GM23248 (cell line): ENCODE results near the gene ADGRL3. TPM values are rescaled to one million over a fixed set of nuclear protein-coding genes. Genes with fewer than 3 reads are reported as not detected.

ENCODE experiments used
- DNase-seq: peaks from one replicate; pipeline ENCODE4 v3.0.0-alpha.2; 2015
- H2AFZ ChIP-seq: fragments of 200-600 bp; sonication (generic); 2 replicates; pipeline ENCODE4 v1.6.1; 2016; ENCODE audit warnings: antibody characterized with exemption
- H3F3A ChIP-seq: fragments of 200-600 bp; sonication (generic); 2 replicates; pipeline ENCODE4 v1.6.1; 2016; ENCODE audit warnings: mild to moderate bottlenecking, antibody characterized with exemption, mixed run types; ENCODE audit not compliant: insufficient read depth
- H3K27ac ChIP-seq: fragments of 200-600 bp; sonication (generic); 2 replicates; pipeline ENCODE4 v1.5.1; 2016; ENCODE audit warnings: mild to moderate bottlenecking
- H3K27me3 ChIP-seq: fragments of 200-600 bp; sonication (generic); replicated peaks from 2 replicates; pipeline ENCODE4 v1.6.1; 2016; ENCODE audit warnings: mild to moderate bottlenecking; ENCODE audit not compliant: insufficient read depth
- H3K36me3 ChIP-seq: fragments of 200-600 bp; sonication (generic); 2 replicates; pipeline ENCODE4 v1.6.1; 2016; ENCODE audit warnings: low read depth, mild to moderate bottlenecking
- H3K4me1 ChIP-seq: fragments of 200-600 bp; sonication (generic); 2 replicates; pipeline ENCODE4 v1.6.1; 2016; ENCODE audit warnings: mild to moderate bottlenecking; ENCODE audit not compliant: insufficient read depth
- H3K4me2 ChIP-seq: fragments of 200-600 bp; sonication (generic); one replicate; pipeline ENCODE4 v1.6.1; 2016; ENCODE audit warnings: mild to moderate bottlenecking; ENCODE audit not compliant: unreplicated experiment
- H3K4me3 ChIP-seq: fragments of 200-600 bp; sonication (generic); 2 replicates; pipeline ENCODE4 v1.5.1; 2016; ENCODE audit warnings: mild to moderate bottlenecking
- H3K79me2 ChIP-seq: fragments of 200-600 bp; sonication (generic); 2 replicates; pipeline ENCODE4 v1.6.1; 2016; ENCODE audit warnings: mild to moderate bottlenecking; ENCODE audit not compliant: insufficient read depth
- H3K9ac ChIP-seq: fragments of 200-600 bp; sonication (generic); 2 replicates; pipeline ENCODE4 v1.6.1; 2016; ENCODE audit warnings: mild to moderate bottlenecking
- H3K9me2 ChIP-seq: fragments of 200-600 bp; sonication (generic); 2 replicates; pipeline ENCODE4 v1.6.1; 2016; ENCODE audit warnings: mixed run types, mild to moderate bottlenecking, moderate library complexity; ENCODE audit not compliant: insufficient read depth
- H3K9me3 ChIP-seq: fragments of 200-600 bp; sonication (generic); one replicate; pipeline ENCODE4 v1.6.1; 2017; ENCODE audit warnings: low read depth
- H4K20me1 ChIP-seq: fragments of 200-600 bp; sonication (generic); 2 replicates; pipeline ENCODE4 v1.6.0; 2016; ENCODE audit not compliant: insufficient read depth
- EZH2 ChIP-seq: fragments of 200-600 bp; sonication (generic); IDR thresholded peaks from 2 replicates; pipeline ENCODE4 v1.6.1; 2018; ENCODE audit warnings: antibody characterized with exemption, mild to moderate bottlenecking; ENCODE audit not compliant: insufficient read depth, poor library complexity, severe bottlenecking
- EZH2phosphoT487 ChIP-seq: fragments of 200-600 bp; sonication (generic); IDR thresholded peaks from 2 replicates; pipeline ENCODE4 v1.6.1; 2018; ENCODE audit warnings: antibody characterized with exemption, moderate library complexity, mild to moderate bottlenecking, low read depth; ENCODE audit not compliant: insufficient read depth
- WGBS, 2 experiments: methylation state at CpG; one replicate each; pipeline ENCODE4 v1.1.6; 2015 to 2017; ENCODE audit warnings: low lambda C conversion rate in 2 of 2, low coverage in 1 of 2; ENCODE audit errors: missing lambda C conversion rate in 2 of 2; 5-methylcytosine and 5-hydroxymethylcytosine counted together
- in situ Hi-C: fragments of 300-500 bp; cut with MboI; formaldehyde crosslinking; loops from 2 replicates; pipeline ENCODE4 v1.15.0; 2020
- polyA plus RNA-seq: library from polyadenylated mRNA; unstranded; fragments of >200 nt; fragmentation: Nextera tagmentation; extraction: Ambion mirVana; gene quantifications from 2 replicates; pipeline ENCODE4 v1.2.1, GENCODE V29; 2016
- total RNA-seq: library from RNA; depleted of rRNA; stranded (reverse); fragments of >200 nt; shearing (Covaris generic); gene quantifications from 2 replicates; pipeline ENCODE4 v1.2.3, GENCODE V29; 2014

Gene ADGRL3
- total and polyA plus RNA-seq, 2 experiments from 2014 or later: not detected

GRCh38 chr4:61911313-61911756 lies 711.2 kb downstream of the ADGRL3 start:
- TF ChIP-seq EZH2phosphoT487: no peak
- no peak for TF ChIP-seq EZH2
- no peak overlapping the region for H3K4me2 ChIP-seq
- H2AFZ ChIP-seq: no peak overlapping the region
- H3F3A ChIP-seq: no peaks in the 10 kb centered on the region
- no peak overlapping the region for H3K27ac ChIP-seq
- H3K79me2 ChIP-seq: no peaks in the 10 kb centered on the region
- no peaks in the 10 kb centered on the region for H3K27me3 ChIP-seq
- no peak overlapping the region for H3K4me3 ChIP-seq
- H3K9me3 ChIP-seq: no peaks in the 10 kb centered on the region
- 0 to 11% methylated on average over 2 of the region's 2 CpGs for WGBS, 2 experiments
- no peak overlapping the region for H3K9ac ChIP-seq
- H3K9me2 ChIP-seq: no peaks in the 10 kb centered on the region
- in situ Hi-C loops: no loop called here
- no peak for DNase-seq
- H3K36me3 ChIP-seq: no peaks in the 10 kb centered on the region
- no peaks in the 10 kb centered on the region for H4K20me1 ChIP-seq
- H3K4me1 ChIP-seq: no peaks in the 10 kb centered on the region

GRCh38 chr4:61913619-61914018 lies 713.5 kb downstream of the ADGRL3 start:
- no peaks in the 10 kb centered on the region for H3K79me2 ChIP-seq
- H3K4me2 ChIP-seq: no peak overlapping the region
- H3K4me1 ChIP-seq: no peaks in the 10 kb centered on the region
- WGBS, 2 experiments: 53 to 55% methylated on average over 2 of the region's 2 CpGs
- H3K27me3 ChIP-seq: no peaks in the 10 kb centered on the region
- H3F3A ChIP-seq: no peaks in the 10 kb centered on the region
- no peak overlapping the region for H2AFZ ChIP-seq
- no peak for DNase-seq
- in situ Hi-C loops: no loop called here
- no peaks in the 10 kb centered on the region for H3K9me2 ChIP-seq
- H3K27ac ChIP-seq: no peak overlapping the region
- no peak for TF ChIP-seq EZH2phosphoT487
- TF ChIP-seq EZH2: no peak
- H3K9me3 ChIP-seq: no peaks in the 10 kb centered on the region
- no peak overlapping the region for H3K4me3 ChIP-seq
- no peak overlapping the region for H3K9ac ChIP-seq
- no peaks in the 10 kb centered on the region for H4K20me1 ChIP-seq
- H3K36me3 ChIP-seq: no peaks in the 10 kb centered on the region

GRCh38 chr4:61915501-61915900 lies 715.4 kb downstream of the ADGRL3 start:
- H3K36me3 ChIP-seq: no peaks in the 10 kb centered on the region
- no peak overlapping the region for H3K4me3 ChIP-seq
- DNase-seq: no peak
- H3K9me2 ChIP-seq: no peaks in the 10 kb centered on the region
- no peaks in the 10 kb centered on the region for H3K4me1 ChIP-seq
- H3K9ac ChIP-seq: no peak overlapping the region
- H3K9me3 ChIP-seq: no peaks in the 10 kb centered on the region
- 0 to 6% methylated on average over 1 of the region's 1 CpG for WGBS, 2 experiments
- H3K4me2 ChIP-seq: no peak overlapping the region
- TF ChIP-seq EZH2phosphoT487 (no peak), EZH2 (no peak)
- no peaks in the 10 kb centered on the region for H3F3A ChIP-seq
- no peak overlapping the region for H3K27ac ChIP-seq
- no peaks in the 10 kb centered on the region for H3K27me3 ChIP-seq
- H2AFZ ChIP-seq: no peak overlapping the region
- no peaks in the 10 kb centered on the region for H4K20me1 ChIP-seq
- in situ Hi-C loops: no loop called here
- H3K79me2 ChIP-seq: no peaks in the 10 kb centered on the region

GRCh38 chr4:61918507-61918906 lies 718.4 kb downstream of the ADGRL3 start:
- no peaks in the 10 kb centered on the region for H3F3A ChIP-seq
- H3K27ac ChIP-seq: no peak overlapping the region
- in situ Hi-C loops: no loop called here
- no peak for TF ChIP-seq EZH2
- TF ChIP-seq EZH2phosphoT487: no peak
- no peaks in the 10 kb centered on the region for H3K36me3 ChIP-seq
- H3K9me2 ChIP-seq: no peaks in the 10 kb centered on the region
- no peak overlapping the region for H2AFZ ChIP-seq
- H3K4me1 ChIP-seq: no peaks in the 10 kb centered on the region
- H3K79me2 ChIP-seq: no peaks in the 10 kb centered on the region
- no peak overlapping the region for H3K4me3 ChIP-seq
- no peaks in the 10 kb centered on the region for H4K20me1 ChIP-seq
- no peak overlapping the region for H3K9ac ChIP-seq
- H3K27me3 ChIP-seq: no peaks in the 10 kb centered on the region
- H3K4me2 ChIP-seq: no peak overlapping the region
- no peaks in the 10 kb centered on the region for H3K9me3 ChIP-seq
- DNase-seq: no peak

- Histone ChIP-seq H3K36me3 (no peaks in the 10 kb centered on the region), H3K79me2 (no peaks in the 10 kb centered on the region), H4K20me1 (no peaks in the 10 kb centered on the region), H3K9me3 (no peaks in the 10 kb centered on the region), H3K4me1 (no peaks in the 10 kb centered on the region), H3K27ac (no peak overlapping the region), H3K4me2 (no peak overlapping the region), H3K4me3 (no peak overlapping the region), H3K9ac (no peak overlapping the region), H2AFZ (no peak overlapping the region), H3K9me2 (no peaks in the 10 kb centered on the region), H3K27me3 (no peaks in the 10 kb centered on the region), H3F3A (no peaks in the 10 kb centered on the region)
- TF ChIP-seq EZH2 (no peak), EZH2phosphoT487 (no peak)
- in situ Hi-C loops: no loop called here
- 6 to 7% methylated on average over 2 of the region's 2 CpGs for WGBS, 2 experiments
- DNase-seq: no peak
Measured at GRCh38 chr4:61918987-61919386, 718.9 kb downstream of the ADGRL3 start.
